Neuronal stem cell (in vitro differentiated cells): ENCODE data around the gene PBRM1.
A peak's percentile ranks its signal among the peaks of the same experiment; 100 is the strongest.

Experiments used
- DNase-seq: peaks from one replicate; pipeline ENCODE4 v3.0.0-alpha.2; 2013; ENCODE audit warnings: low spot score
- H2AFZ ChIP-seq: one replicate; pipeline ENCODE4 v1.6.1; 2013; ENCODE audit warnings: mild to moderate bottlenecking, low read length, inconsistent platforms
- H2AK5ac ChIP-seq: 2 replicates; pipeline ENCODE4 v1.6.1; 2013; ENCODE audit warnings: low read depth, mild to moderate bottlenecking, inconsistent platforms, low read length, moderate library complexity, mixed read lengths
- H2BK120ac ChIP-seq: 2 replicates; pipeline ENCODE4 v1.6.1; 2013; ENCODE audit warnings: low read depth, mild to moderate bottlenecking, inconsistent platforms, low read length, moderate library complexity, mixed read lengths
- H2BK12ac ChIP-seq: one replicate; pipeline ENCODE4 v1.6.1; 2013; ENCODE audit warnings: low read length, inconsistent platforms
- H2BK15ac ChIP-seq: 2 replicates; pipeline ENCODE4 v1.6.1; 2013; ENCODE audit warnings: mild to moderate bottlenecking, low read length, inconsistent platforms, mixed read lengths
- H2BK5ac ChIP-seq: one replicate; pipeline ENCODE4 v1.6.1; 2013; ENCODE audit warnings: inconsistent platforms, mild to moderate bottlenecking, low read length, moderate library complexity
- H3K14ac ChIP-seq: one replicate; pipeline ENCODE4 v1.6.1; 2013; ENCODE audit warnings: low read length, inconsistent platforms
- H3K18ac ChIP-seq: 2 replicates; pipeline ENCODE4 v1.6.1; 2013; ENCODE audit warnings: low read length, inconsistent platforms
- H3K23ac ChIP-seq: 2 replicates; pipeline ENCODE4 v1.6.1; 2013; ENCODE audit warnings: low read depth, mild to moderate bottlenecking, mixed read lengths, low read length, inconsistent platforms; ENCODE audit not compliant: poor library complexity
- H3K27ac ChIP-seq: replicated peaks from 3 replicates; pipeline ENCODE4 v1.5.1; 2013; ENCODE audit warnings: low read length, inconsistent platforms
- H3K27me3 ChIP-seq, 3 experiments: 2 replicates each; pipeline ENCODE4 v1.6.1; 2013; ENCODE audit warnings: low read length in 3 of 3, mild to moderate bottlenecking in 2 of 3, inconsistent platforms in 1 of 3, low read depth in 1 of 3, mixed read lengths in 1 of 3, moderate library complexity in 1 of 3; ENCODE audit not compliant: control insufficient read depth in 3 of 3, insufficient read depth in 3 of 3
- H3K36me3 ChIP-seq, 2 donors: replicated peaks in 1 of 2; 2 replicates each; pipeline ENCODE4 v1.6.1; 2013; ENCODE audit warnings: low read length in 2 of 2; ENCODE audit not compliant: control insufficient read depth in 2 of 2, insufficient read depth in 2 of 2
- H3K4ac ChIP-seq: 2 replicates; pipeline ENCODE4 v1.6.1; 2013; ENCODE audit warnings: inconsistent platforms, mild to moderate bottlenecking, low read length, moderate library complexity
- H3K4me1 ChIP-seq, 2 donors: 1 replicate in 1 of 2; 2 replicates in 1 of 2; pipeline ENCODE4 v1.6.1; 2013; ENCODE audit warnings: low read length in 2 of 2, low read depth in 1 of 2; ENCODE audit not compliant: control insufficient read depth in 2 of 2, insufficient read depth in 1 of 2
- H3K4me2 ChIP-seq: one replicate; pipeline ENCODE4 v1.6.1; 2013; ENCODE audit warnings: mild to moderate bottlenecking, low read length, inconsistent platforms; ENCODE audit not compliant: insufficient read depth, poor library complexity, severe bottlenecking
- H3K4me3 ChIP-seq, 2 donors: 2 replicates each; pipeline ENCODE4 v1.5.1; 2013; ENCODE audit warnings: low read length in 2 of 2, mild to moderate bottlenecking in 2 of 2, inconsistent platforms in 1 of 2, moderate library complexity in 1 of 2
- H3K79me1 ChIP-seq: one replicate; pipeline ENCODE4 v1.6.1; 2013; ENCODE audit warnings: low read depth, mild to moderate bottlenecking, inconsistent platforms, low read length, moderate library complexity
- H3K9ac ChIP-seq: one replicate; pipeline ENCODE4 v1.6.1; 2013; ENCODE audit warnings: mild to moderate bottlenecking, low read depth, low read length, inconsistent platforms; ENCODE audit not compliant: poor library complexity
- H3K9me3 ChIP-seq, 2 donors: replicated peaks in 1 of 2; 2 replicates each; pipeline versions ENCODE3 to v1.6.1; 2013; ENCODE audit warnings: low read length in 2 of 2, mild to moderate bottlenecking in 2 of 2, inconsistent platforms in 1 of 2, low read depth in 1 of 2, mixed read lengths in 1 of 2, moderate library complexity in 1 of 2; ENCODE audit not compliant: control insufficient read depth in 2 of 2, insufficient read depth in 1 of 2
- H4K8ac ChIP-seq: one replicate; pipeline ENCODE4 v1.6.1; 2013; ENCODE audit warnings: low read depth, mild to moderate bottlenecking, inconsistent platforms, low read length, moderate library complexity
- H4K91ac ChIP-seq: one replicate; pipeline ENCODE4 v1.6.1; 2013; ENCODE audit warnings: low read length, low read depth, mild to moderate bottlenecking, inconsistent platforms; ENCODE audit not compliant: poor library complexity
- WGBS, 2 donors: extraction: QIAGEN DNeasy Blood & Tissue Kit; methylation state at CpG; one replicate each; pipeline ENCODE4 v1.1.7; 2013; ENCODE audit warnings: missing lambda C conversion rate in 2 of 2, mixed read lengths in 1 of 2; ENCODE audit not compliant: insufficient read length in 2 of 2, insufficient replicate concordance in 1 of 2; ENCODE audit errors: extremely low coverage in 2 of 2; 5-methylcytosine and 5-hydroxymethylcytosine counted together

The PBRM1 gene

GRCh38 chr3:52541050-52541449, 144.7 kb downstream of the PBRM1 start:
- WGBS, 2 donors: no CpG with 5 or more reads among the region's 2 CpGs
- no peak overlapping the region for H3K23ac ChIP-seq
- H3K79me1 ChIP-seq: peaks cover 7% of the 10 kb centered on the region
- H2AK5ac ChIP-seq: no peak overlapping the region
- H2BK120ac ChIP-seq: no peak overlapping the region
- H3K18ac ChIP-seq: no peak overlapping the region
- no peak overlapping the region for H3K9ac ChIP-seq
- H3K9me3 ChIP-seq: no peaks in the 10 kb centered on the region
- no peak for DNase-seq
- H3K14ac ChIP-seq: no peak overlapping the region
- no peak overlapping the region for H3K4ac ChIP-seq
- H2BK5ac ChIP-seq: no peak overlapping the region
- H2AFZ ChIP-seq: no peak overlapping the region
- no peaks in the 10 kb centered on the region for H3K27me3 ChIP-seq
- H3K4me2 ChIP-seq: no peak overlapping the region
- no peak overlapping the region for H3K27ac ChIP-seq
- H2BK15ac ChIP-seq: no peak overlapping the region
- no peak overlapping the region for H2BK12ac ChIP-seq
- peaks cover 11 to 13% of the 10 kb centered on the region in 2 donors for H3K4me1 ChIP-seq
- no peak overlapping the region for H4K8ac ChIP-seq
- no peak overlapping the region for H4K91ac ChIP-seq
- H3K4me3 ChIP-seq: no peak overlapping the region
- peaks cover 4 to 68% of the 10 kb centered on the region in 2 donors for H3K36me3 ChIP-seq

GRCh38 chr3:52539010-52539653, 146.6 kb downstream of the PBRM1 start:
- Histone ChIP-seq H2BK15ac (no peak overlapping the region), H3K23ac (no peak overlapping the region), H3K27ac (no peak overlapping the region), H2AFZ (no peak overlapping the region), H3K27me3 (no peaks in the 10 kb centered on the region), H3K4me1 (peaks cover 15 to 17% of the 10 kb centered on the region in 2 donors), H3K14ac (no peak overlapping the region), H3K9me3 (no peaks in the 10 kb centered on the region), H3K18ac (no peak overlapping the region), H2AK5ac (no peak overlapping the region), H3K4ac (no peak overlapping the region), H3K36me3 (peaks cover 2 to 48% of the 10 kb centered on the region in 2 donors), H3K4me3 (no peak overlapping the region), H3K9ac (no peak overlapping the region), H2BK12ac (no peak overlapping the region), H4K91ac (no peak overlapping the region), H3K4me2 (no peak overlapping the region), H2BK5ac (no peak overlapping the region), H2BK120ac (no peak overlapping the region), H3K79me1 (peaks cover 7% of the 10 kb centered on the region), H4K8ac (no peak overlapping the region)
- DNase-seq: no peak
- WGBS, 2 donors: no CpG with 5 or more reads among the region's 5 CpGs

- Histone ChIP-seq H2BK120ac (no peak overlapping the region), H2AK5ac (no peak overlapping the region), H2AFZ (no peak overlapping the region), H4K91ac (no peak overlapping the region), H3K79me1 (peaks cover 8% of the 10 kb centered on the region), H3K14ac (no peak overlapping the region), H2BK15ac (no peak overlapping the region), H3K27ac (no peak overlapping the region), H3K27me3 (no peaks in the 10 kb centered on the region), H3K23ac (no peak overlapping the region), H2BK12ac (no peak overlapping the region), H3K36me3 (peaks cover 2 to 37% of the 10 kb centered on the region in 2 donors), H4K8ac (no peak overlapping the region), H2BK5ac (no peak overlapping the region), H3K18ac (no peak overlapping the region), H3K4me2 (peak overlapping the region; percentile 69), H3K4me1 (peaks cover 15 to 17% of the 10 kb centered on the region in 2 donors), H3K9ac (peak overlapping the region; percentile 78), H3K4ac (no peak overlapping the region), H3K9me3 (no peaks in the 10 kb centered on the region), H3K4me3 (peak overlapping the region in 1 of 2 donors; percentile 88)
- no CpG with 5 or more reads among the region's 7 CpGs for WGBS, 2 donors
- DNase-seq: no peak
Observed at GRCh38 chr3:52537726-52538421, 147.8 kb downstream of the PBRM1 start.

GRCh38 chr3:52537165-52537620, 148.5 kb downstream of the PBRM1 start:
- WGBS, 2 donors: no CpG with 5 or more reads among the region's 6 CpGs

More at GRCh38 chr3:52537165-52537620, 148.5 kb downstream of the PBRM1 start:
- H3K4ac ChIP-seq: no peak overlapping the region
- peak overlapping the region; percentile 69 for H3K4me2 ChIP-seq
- H2BK12ac ChIP-seq: no peak overlapping the region
- no peak overlapping the region for H3K14ac ChIP-seq
- no peak overlapping the region for H2BK120ac ChIP-seq
- no peak overlapping the region for H4K91ac ChIP-seq
- no peak overlapping the region for H2BK5ac ChIP-seq
- H3K27ac ChIP-seq: no peak overlapping the region
- H4K8ac ChIP-seq: no peak overlapping the region
- peak overlapping the region; percentile 85 for H3K9ac ChIP-seq
- H2BK15ac ChIP-seq: no peak overlapping the region
- H3K18ac ChIP-seq: no peak overlapping the region
- peaks cover 10% of the 10 kb centered on the region for H3K79me1 ChIP-seq
- H2AFZ ChIP-seq: peak overlapping the region; percentile 88
- no peaks in the 10 kb centered on the region for H3K27me3 ChIP-seq
- peaks cover 2 to 34% of the 10 kb centered on the region in 2 donors for H3K36me3 ChIP-seq
- no peak overlapping the region for H3K23ac ChIP-seq
- H3K9me3 ChIP-seq: no peaks in the 10 kb centered on the region
- H3K4me3 ChIP-seq: peak overlapping the region; percentile 88 to 91
- DNase-seq: no peak
- no peak overlapping the region for H2AK5ac ChIP-seq
- H3K4me1 ChIP-seq: peaks cover 18 to 23% of the 10 kb centered on the region in 2 donors
